A673 (cell line): ENCODE results near the gene PHKB. TPM values are rescaled to one million over a fixed set of nuclear protein-coding genes. Genes with fewer than 3 reads are reported as not detected.

Experiments
- BruUV-seq: library from RNA; stranded (reverse); fragments of 400-500 nt; replicated peaks from 2 replicates; lab custom pipeline; 2021; lab: Mats Ljungman, UMichigan
- CTCF ChIA-PET: fragments of 300-600 bp; sonication (Branson Sonifier 250); formaldehyde crosslinking; loops from one replicate; lab custom pipeline; 2022; ENCODE audit warnings: antibody characterized with exemption; lab: Charles Lee
- POLR2A ChIA-PET: fragments of 300-600 bp; sonication (Branson Sonifier 250); formaldehyde crosslinking; loops from one replicate; lab custom pipeline; 2022; ENCODE audit warnings: antibody characterized with exemption; ENCODE audit not compliant: low non-redundant PET; lab: Charles Lee
- DNase-seq: peaks from one replicate; pipeline ENCODE4 v3.0.0-alpha.2; 2015; ENCODE audit warnings: low spot score
- H3K27ac ChIP-seq: fragments of 200-600 bp; sonication (generic); 2 replicates; pipeline ENCODE4 v1.5.1; 2016; ENCODE audit warnings: mixed run types, low read depth, mild to moderate bottlenecking, mixed read lengths, antibody characterized with exemption, low read length; ENCODE audit not compliant: poor library complexity, severe bottlenecking
- H3K27me3 ChIP-seq: fragments of 200-600 bp; sonication (generic); replicated peaks from 2 replicates; pipeline ENCODE4 v1.6.1; 2017; ENCODE audit warnings: mixed run types, low read depth, mild to moderate bottlenecking, mixed read lengths, antibody characterized with exemption, low read length; ENCODE audit not compliant: insufficient read depth, poor library complexity
- H3K36me3 ChIP-seq: fragments of 200-600 bp; sonication (generic); 2 replicates; pipeline ENCODE4 v1.6.1; 2016; ENCODE audit warnings: mixed run types, mild to moderate bottlenecking, mixed read lengths, antibody characterized with exemption, low read length; ENCODE audit not compliant: insufficient read depth, poor library complexity, severe bottlenecking
- H3K4me1 ChIP-seq: fragments of 200-600 bp; sonication (generic); 2 replicates; pipeline ENCODE4 v1.6.1; 2017; ENCODE audit warnings: mixed run types, mild to moderate bottlenecking, mixed read lengths, antibody characterized with exemption, low read length; ENCODE audit not compliant: insufficient read depth, poor library complexity, severe bottlenecking
- H3K4me3 ChIP-seq: fragments of 200-600 bp; sonication (generic); 2 replicates; pipeline ENCODE4 v1.5.1; 2016; ENCODE audit warnings: low read depth, mixed run types, mild to moderate bottlenecking, mixed read lengths, low read length; ENCODE audit not compliant: poor library complexity, severe bottlenecking
- H3K9me3 ChIP-seq: fragments of 200-600 bp; sonication (generic); 2 replicates; pipeline ENCODE4 v1.6.1; 2016; ENCODE audit warnings: mixed run types, low read depth, mild to moderate bottlenecking, mixed read lengths, antibody characterized with exemption, low read length; ENCODE audit not compliant: poor library complexity, severe bottlenecking
- CTCF ChIP-seq: fragments of 300-800, 200-600 bp; sonication (generic); conservative IDR thresholded peaks from 2 replicates; pipeline ENCODE4 v1.5.1; 2017; ENCODE audit warnings: low read depth, mild to moderate bottlenecking, antibody characterized with exemption, low read length, moderate library complexity, mixed read lengths
- EZH2 ChIP-seq: fragments of 200-600 bp; sonication (generic); IDR thresholded peaks from 2 replicates; pipeline ENCODE4 v1.6.1; 2017; ENCODE audit warnings: borderline replicate concordance, low read depth, mild to moderate bottlenecking, mixed read lengths, antibody characterized with exemption, low read length; ENCODE audit not compliant: poor library complexity, severe bottlenecking
- intact Hi-C: fragments of 100-400 bp; cut with micrococcal nuclease; formaldehyde crosslinking; loops from one replicate; pipeline ENCODE4 v1.10.0; 2022; ENCODE audit not compliant: unreplicated experiment
- total RNA-seq: library from RNA; stranded (reverse); gene quantifications from 2 replicates; pipeline ENCODE4 v1.2.3, GENCODE V29; 2021

The PHKB gene
- total RNA-seq, 1 experiment from 2014 or later: 50.6 TPM

- no peak overlapping the region for H3K4me3 ChIP-seq
- no peak for DNase-seq
- no peak overlapping the region for H3K27ac ChIP-seq
- ChIA-PET POLR2A (no interaction called here), CTCF (no interaction called here)
- no peaks in the 10 kb centered on the region for H3K4me1 ChIP-seq
- TF ChIP-seq EZH2 (no peak), CTCF (no peak)
- H3K36me3 ChIP-seq: peaks cover 7% of the 10 kb centered on the region
- H3K27me3 ChIP-seq: no peaks in the 10 kb centered on the region
- no TSS peak for BruUV-seq
- H3K9me3 ChIP-seq: no peaks in the 10 kb centered on the region
- intact Hi-C loops: no loop called here
Measured at GRCh38 chr16:47694543-47694942, 233.4 kb downstream of the PHKB start.

GRCh38 chr16:47695756-47696155 is 234.6 kb downstream of the PHKB start:
- Histone ChIP-seq H3K4me3 (no peak overlapping the region), H3K4me1 (no peaks in the 10 kb centered on the region), H3K9me3 (no peaks in the 10 kb centered on the region), H3K27ac (no peak overlapping the region), H3K27me3 (no peaks in the 10 kb centered on the region), H3K36me3 (no peaks in the 10 kb centered on the region)
- DNase-seq: no peak
- TF ChIP-seq CTCF: no peak
- no peak for TF ChIP-seq EZH2
- intact Hi-C loops: no loop called here
- ChIA-PET POLR2A (no interaction called here), CTCF (no interaction called here)
- BruUV-seq: no TSS peak

- Histone ChIP-seq H3K36me3 (no peaks in the 10 kb centered on the region), H3K27me3 (no peaks in the 10 kb centered on the region), H3K27ac (no peak overlapping the region), H3K4me3 (no peak overlapping the region), H3K9me3 (no peaks in the 10 kb centered on the region), H3K4me1 (no peaks in the 10 kb centered on the region)
- DNase-seq: no peak
- TF ChIP-seq EZH2 (no peak), CTCF (no peak)
- no TSS peak for BruUV-seq
- POLR2A ChIA-PET: no interaction called here
- CTCF ChIA-PET: no interaction called here
- intact Hi-C loops: no loop called here
Measured at GRCh38 chr16:47697826-47698225, 236.7 kb downstream of the PHKB start.
